GM18526 (cell line): ENCODE data around the gene ZNF276.

Experiments used
- POLR2A ChIP-seq: IDR thresholded peaks from 3 replicates; pipeline ENCODE4 v1.6.1; 2011; ENCODE audit not compliant: insufficient read length; ENCODE audit errors: extremely low read depth

ZNF276 gene

DNA sequence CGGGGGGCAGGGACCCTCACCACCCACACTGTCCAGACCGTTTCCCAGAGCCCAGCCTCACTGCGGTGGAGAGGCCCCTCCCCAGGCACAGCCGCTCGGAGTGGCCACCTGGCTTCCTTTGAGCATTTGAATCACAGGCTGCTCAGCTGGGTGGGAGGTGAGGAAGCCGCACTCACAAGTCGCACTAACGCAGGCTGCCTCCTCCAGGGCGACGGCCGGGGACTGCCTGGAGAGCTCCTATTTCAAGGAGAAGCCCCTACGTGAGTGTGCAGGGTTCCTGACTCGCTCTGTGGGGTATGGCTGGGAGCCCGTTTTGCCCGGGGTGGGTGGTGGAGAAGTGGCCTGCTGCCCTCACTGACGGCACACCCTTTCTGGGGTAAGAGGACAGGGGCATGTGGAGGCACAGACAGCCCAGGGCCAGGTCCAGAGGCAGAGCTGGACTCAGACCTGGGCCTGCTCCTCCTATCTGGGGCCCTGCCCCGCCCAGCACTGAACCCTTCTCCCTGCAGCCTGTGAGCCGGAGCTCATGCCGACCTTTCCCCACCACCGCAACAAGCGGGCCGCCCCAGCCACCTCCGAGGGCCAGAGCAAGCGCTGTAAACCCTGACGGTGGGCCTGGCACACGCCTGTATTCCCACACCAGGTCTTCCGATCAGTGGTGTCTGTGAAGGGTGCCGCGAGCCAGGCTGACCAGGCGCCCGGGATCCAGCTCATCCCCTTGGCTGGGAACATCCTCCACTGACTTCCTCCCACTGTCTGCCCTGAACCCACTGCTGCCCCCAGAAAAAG is 26.1 kb upstream of the ZNF276 start:
- TF ChIP-seq POLR2A, result no peak

- no peak for TF ChIP-seq POLR2A
Observed at GRCh38 chr16:89695875-89696669, 25.3 kb upstream of the ZNF276 start.

- no peak for TF ChIP-seq POLR2A
Observed at GRCh38 chr16:89696670-89697128, 24.6 kb upstream of the ZNF276 start.

GRCh38 chr16:89697161-89697615 is 24.1 kb upstream of the ZNF276 start:
- no peak for TF ChIP-seq POLR2A

DNA sequence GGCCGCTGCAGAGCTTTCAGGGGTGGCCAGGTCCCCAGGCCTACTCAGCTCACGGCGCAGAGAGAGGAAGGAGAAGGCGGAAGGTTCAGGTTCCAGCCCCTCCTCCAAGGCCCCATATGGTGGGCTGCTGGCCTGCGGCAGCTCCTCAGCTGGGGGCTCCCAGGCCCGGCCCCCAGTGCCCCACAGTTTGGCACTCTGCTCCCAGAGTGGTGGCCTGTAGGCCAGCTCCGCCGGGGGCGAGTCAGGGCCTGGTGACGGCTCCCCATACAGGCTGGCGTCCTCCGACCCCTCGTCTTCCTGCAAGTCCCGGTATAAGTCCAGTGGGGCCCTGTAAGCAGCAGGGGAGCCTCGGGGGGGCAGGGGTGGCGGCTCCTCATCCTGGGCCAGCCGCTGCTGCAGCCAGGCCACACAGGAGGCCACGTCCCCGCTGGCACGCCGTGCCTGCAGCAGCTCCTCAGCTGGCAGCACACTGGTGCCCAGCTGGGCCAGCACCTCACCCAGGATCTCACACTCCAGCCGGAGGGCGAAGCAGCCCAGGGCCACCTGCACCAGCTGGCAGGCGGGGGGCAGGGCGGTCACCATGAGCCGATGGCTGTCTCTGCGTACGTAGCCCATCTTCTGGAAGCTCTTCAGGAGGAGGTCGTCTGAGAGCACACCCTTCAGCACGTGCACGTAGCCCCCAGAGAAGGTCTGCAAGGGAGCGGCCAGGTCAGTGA is 23.6 kb upstream of the ZNF276 start:
- TF ChIP-seq POLR2A, result no peak

DNA sequence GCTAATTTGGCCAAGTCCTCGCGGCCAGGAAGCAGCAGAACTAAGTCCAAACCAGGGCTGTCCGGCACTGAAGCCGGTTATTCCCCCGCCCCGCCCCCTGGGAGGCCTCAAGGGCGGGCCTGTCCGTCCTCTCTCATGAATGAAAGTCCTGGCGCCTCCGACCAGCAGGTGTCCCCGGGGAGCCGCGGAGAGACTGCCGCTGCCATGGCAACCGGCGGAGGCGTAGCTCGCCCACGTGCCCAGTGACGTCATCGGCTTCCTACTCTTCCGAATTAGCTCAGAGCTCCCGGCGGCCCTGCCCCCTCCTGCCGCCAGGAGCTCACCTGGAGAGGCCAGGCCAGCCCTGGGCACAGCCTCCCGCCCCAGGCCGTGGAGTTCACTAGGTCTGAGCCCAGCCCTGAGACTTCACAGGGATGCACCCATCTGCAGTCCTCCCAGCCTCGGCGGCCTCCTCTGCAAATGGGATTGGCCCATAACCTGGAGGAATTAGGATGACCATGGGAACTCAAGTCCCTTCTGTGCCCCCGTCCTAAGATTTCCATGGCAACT is 21.2 kb upstream of the ZNF276 start:
- TF ChIP-seq POLR2A, result no peak

- TF ChIP-seq POLR2A, result no peak
Observed at GRCh38 chr16:89700649-89701424, 20.5 kb upstream of the ZNF276 start.

- TF ChIP-seq POLR2A, result peak; percentile 60
Observed at GRCh38 chr16:89701425-89702406, 19.6 kb upstream of the ZNF276 start, which contains the start of gene SPATA2L. Gene SPATA2L (minus strand): TSS chr16:89701705. CDS start chr16:89701232, 473 bp downstream.

DNA sequence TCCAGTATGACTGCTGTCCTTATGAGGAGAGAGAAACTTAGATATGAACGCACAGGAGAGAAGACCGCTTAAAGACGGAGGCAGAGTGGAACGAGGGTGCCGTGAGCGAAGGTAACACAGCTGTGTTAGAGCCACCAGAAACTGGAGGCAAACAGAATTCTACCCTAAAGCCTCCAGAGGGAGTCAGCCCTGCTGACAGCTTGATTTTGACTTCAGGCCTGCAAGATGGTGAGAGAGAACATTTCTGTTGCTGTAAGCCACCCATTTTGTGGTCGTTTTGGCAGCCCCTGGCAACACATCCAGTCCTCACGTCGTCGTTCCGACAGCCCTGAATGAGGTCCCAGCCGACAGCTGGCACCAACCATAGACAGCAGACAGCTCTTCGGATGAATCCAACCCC is 17.1 kb upstream of the ZNF276 start:
- no peak for TF ChIP-seq POLR2A

- no peak for TF ChIP-seq POLR2A
Observed at GRCh38 chr16:89705006-89705405, 16.3 kb upstream of the ZNF276 start.

DNA sequence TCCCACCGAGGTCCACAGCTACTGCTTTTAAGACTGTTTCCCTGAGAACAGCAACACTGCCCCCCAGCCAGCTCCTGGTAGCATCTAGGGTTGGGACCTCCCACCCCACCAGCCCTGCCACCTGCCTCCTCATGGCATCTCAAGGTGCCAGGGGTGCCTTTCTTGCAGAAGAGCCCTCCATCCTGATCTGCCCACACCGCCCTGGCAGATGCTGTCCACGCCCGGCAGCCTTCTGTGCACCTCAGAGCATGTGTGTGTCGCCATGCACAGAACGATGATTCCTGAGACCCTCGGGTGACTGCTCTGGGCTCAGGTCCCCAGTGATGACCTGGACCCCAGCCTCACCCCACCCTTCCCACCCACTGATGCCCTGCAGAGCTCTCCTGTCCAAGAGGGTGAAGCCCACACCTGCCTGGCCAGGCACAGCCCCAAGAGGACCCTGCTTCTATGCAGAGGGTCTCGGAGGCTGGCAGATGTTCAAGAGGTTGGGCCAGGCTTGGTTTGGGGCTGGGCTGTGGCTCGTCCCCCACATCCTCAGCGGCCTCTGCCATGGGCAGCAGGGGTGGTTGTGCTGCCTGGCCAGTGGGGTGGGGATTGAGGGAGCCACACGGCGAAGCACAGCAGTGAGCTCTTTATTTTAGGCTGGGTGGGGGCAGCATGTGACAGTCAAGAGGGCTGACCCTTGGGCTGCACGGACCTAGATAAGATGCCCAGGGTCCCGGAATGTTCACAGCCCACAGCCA is 14.6 kb upstream of the ZNF276 start:
- no peak for TF ChIP-seq POLR2A

GRCh38 chr16:89707695-89708094 is 13.6 kb upstream of the ZNF276 start:
- no peak for TF ChIP-seq POLR2A
